Measurements from ENCODE around the gene INSYN2B.
A peak's percentile ranks its signal among the peaks of the same experiment; 100 is the strongest.

The INSYN2B gene

DNA sequence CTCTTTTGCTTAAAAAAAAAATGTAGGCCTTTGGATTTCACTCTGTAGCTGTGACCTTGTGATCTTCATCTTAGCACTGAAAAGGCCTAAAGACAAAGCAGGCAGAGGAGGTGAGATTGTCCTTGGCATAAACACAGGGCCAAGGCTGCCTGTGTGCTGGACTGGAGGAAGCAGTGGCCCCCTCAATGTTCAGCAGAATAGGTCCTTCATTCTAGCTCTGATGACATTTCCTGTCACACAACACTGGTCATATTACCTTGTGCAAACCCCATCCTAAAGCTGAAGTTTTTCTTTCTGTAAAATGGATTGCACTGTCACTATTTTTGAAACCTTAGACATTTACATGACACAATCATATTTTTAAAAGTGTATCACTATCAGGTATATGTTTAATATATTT, 147.4 kb downstream of the INSYN2B start:
- H3K4me3 ChIP-seq (ENCODE audit: low read depth, low read length), result no peak overlapping the region
- DNase-seq (ENCODE audit: low read depth), result no peak

DNA sequence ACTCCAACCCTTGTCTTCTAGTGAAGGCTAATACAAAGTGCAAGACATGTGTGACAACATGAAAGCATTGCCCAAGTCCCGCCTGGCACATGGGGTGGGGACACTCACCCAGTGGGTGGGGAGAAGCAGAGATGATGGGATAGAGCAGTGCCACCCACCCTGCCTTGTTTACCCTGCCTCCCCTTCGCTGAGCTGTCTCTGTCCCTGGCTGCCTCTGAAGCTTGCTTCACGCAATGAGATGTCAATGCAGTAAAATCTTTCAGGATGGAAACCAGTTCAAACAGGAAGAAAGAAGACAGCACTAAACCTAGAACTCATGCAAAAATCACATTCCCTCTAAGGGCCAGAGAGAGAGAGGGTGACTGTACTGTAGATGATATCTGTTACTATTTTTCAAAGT, 148.0 kb downstream of the INSYN2B start:
- H3K4me3 ChIP-seq (ENCODE audit: low read depth, low read length), result no peak overlapping the region
- no peak for DNase-seq (ENCODE audit: low read depth)

DNA sequence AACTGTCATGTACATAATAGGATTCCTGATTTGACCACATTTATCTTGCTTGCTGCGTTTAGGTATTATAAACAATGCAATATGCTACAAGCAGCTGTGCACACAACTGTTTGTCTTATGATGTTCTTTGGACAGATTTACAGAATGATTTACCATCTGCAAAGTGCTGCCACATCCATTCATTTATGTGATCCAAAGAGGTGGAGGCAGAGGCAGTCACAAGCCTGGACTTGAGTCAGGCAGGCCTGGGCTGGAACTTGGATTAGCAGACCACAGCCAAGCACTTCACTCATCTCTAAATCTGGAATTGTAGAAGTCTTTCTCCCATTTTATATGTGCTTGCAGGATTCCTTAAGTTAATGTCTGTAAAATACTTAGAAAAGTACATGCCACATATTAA, 149.0 kb downstream of the INSYN2B start:
- no peak overlapping the region for H3K4me3 ChIP-seq (ENCODE audit: low read depth, low read length)
- peak; percentile 5 for DNase-seq (ENCODE audit: low read depth)

DNA sequence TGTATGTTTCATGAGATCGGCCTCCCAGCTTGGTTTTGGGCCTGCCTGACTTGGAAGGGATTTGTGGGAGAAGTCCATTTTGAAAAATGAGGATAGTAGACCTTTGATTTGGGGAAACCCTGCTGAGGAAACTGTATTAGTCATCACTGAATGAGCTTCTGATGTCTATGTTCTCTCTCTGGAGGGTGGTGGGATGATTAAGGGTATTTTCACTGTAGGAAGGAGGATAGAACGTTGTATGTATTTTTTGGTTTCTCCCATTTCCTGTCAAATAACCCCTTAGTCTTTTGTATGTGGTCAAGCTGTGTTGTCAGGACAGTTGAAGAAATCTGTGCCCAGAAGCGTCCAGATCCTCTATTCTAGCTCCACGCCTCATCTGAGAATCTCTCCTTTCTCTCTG, 151.9 kb downstream of the INSYN2B start:
- H3K4me3 ChIP-seq (ENCODE audit: low read depth, low read length), result no peak overlapping the region
- no peak for DNase-seq (ENCODE audit: low read depth)

DNA sequence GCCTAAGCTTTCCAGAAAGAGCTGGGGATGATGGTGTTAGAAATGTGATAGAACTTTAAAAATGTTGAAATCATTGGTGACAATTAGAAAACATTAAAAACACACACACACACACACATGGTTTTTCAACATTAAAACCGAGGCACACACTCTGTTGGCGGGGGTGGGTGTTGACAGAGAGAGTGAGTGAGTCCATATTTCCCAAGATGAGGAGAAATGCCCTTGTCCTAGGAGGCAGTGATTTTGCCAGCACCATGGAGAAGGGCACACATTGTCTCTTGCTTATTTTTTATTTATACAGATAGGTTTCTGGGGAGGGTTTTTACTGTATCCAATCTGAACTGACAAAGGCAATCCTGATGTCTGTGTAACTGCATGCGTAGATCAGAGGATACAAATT, 152.5 kb downstream of the INSYN2B start:
- no peak for DNase-seq (ENCODE audit: low read depth)
- no peak overlapping the region for H3K4me3 ChIP-seq (ENCODE audit: low read depth, low read length)

DNA sequence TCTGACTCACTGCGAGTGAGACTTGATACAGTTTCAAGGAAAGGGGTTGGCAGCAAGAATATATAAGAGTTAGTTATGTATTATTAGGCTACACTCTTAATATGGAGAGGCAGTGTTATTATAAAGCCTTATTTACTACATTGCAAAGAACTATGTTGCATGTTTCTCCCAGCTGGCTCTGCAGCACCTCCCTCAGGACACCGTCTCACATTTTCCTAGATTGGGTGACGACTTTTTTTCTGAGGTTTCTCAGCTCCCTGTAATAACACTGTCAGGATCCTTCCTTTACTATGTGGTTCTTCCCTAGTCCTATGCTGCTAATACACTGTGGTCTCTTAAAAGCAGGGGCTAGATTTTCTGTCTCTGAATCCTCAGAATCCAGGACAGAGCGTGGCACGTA, 153.7 kb downstream of the INSYN2B start:
- no peak for DNase-seq (ENCODE audit: low read depth)

DNA sequence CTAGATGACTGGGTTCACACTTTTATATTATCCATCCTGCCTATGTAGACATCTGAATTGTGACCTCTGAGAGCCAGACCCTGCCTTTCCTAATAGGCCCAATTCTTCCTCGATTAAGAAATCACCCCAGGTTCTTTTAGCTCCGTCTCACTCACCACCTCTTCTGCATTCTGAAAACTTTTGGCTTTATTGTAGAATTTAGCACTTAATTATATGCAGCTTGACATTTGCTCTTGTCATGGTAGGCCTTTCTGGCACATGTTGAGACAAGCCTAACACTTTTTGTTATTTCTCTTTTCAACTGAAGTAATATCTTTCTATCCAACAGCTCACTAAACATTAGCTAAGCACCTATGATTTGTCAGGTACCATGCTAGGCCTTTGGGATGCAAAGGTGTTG, 163.3 kb downstream of the INSYN2B start:
- no peak for DNase-seq (ENCODE audit: low read depth)
- no peak overlapping the region for H3K4me3 ChIP-seq (ENCODE audit: low read depth, low read length)

More for the DNA sequence above, 153.7 kb downstream of the INSYN2B start:
- no peak overlapping the region for H3K4me3 ChIP-seq (ENCODE audit: low read depth, low read length)

DNA sequence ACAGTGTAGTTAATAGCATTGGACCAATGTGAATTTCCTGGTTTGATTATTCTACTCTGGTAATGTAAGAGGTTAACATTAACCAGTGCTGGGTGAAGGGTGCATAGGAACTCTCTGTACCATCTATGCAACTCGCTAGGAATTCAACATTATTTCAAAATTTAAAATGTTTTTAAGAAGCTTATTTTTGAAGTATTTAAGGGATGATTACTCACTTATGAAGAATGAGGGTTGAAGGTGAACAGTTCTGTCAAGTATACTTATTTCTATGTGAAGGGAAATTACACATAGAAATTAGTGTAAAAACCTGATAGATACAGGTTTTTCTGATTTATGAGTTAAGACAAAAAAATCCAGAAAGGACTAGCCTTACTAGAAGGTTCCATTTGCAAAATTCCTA, 165.8 kb downstream of the INSYN2B start:
- no peak overlapping the region for H3K4me3 ChIP-seq (ENCODE audit: low read depth, low read length)
- no peak for DNase-seq (ENCODE audit: low read depth)
